Chondrocyte (in vitro differentiated cells): ENCODE data around the gene DMD. TPM values are rescaled to one million over a fixed set of nuclear protein-coding genes. Genes with fewer than 3 reads are reported as not detected.

Experiments
- DNase-seq: peaks from one replicate; pipeline ENCODE4 v3.0.0; 2021; ENCODE audit warnings: mixed read lengths, low spot score
- H3K27ac Mint-ChIP-seq: one replicate; pipeline ENCODE4 v1.8.0; 2021; ENCODE audit warnings: mild to moderate bottlenecking, moderate library complexity, mixed read lengths; ENCODE audit not compliant: unreplicated experiment
- H3K27me3 Mint-ChIP-seq: 2 replicates; pipeline ENCODE4 v1.8.0; 2021; ENCODE audit warnings: low read depth, mixed read lengths
- H3K36me3 Mint-ChIP-seq: 2 replicates; pipeline ENCODE4 v1.8.0; 2021; ENCODE audit warnings: low read depth, mixed read lengths
- H3K4me1 Mint-ChIP-seq: 2 replicates; pipeline ENCODE4 v1.8.0; 2021; ENCODE audit warnings: low read depth, mild to moderate bottlenecking, mixed read lengths
- H3K4me3 Mint-ChIP-seq: one replicate; pipeline ENCODE4 v1.8.0; 2021; ENCODE audit warnings: mild to moderate bottlenecking, moderate library complexity, mixed read lengths; ENCODE audit not compliant: unreplicated experiment
- H3K9me3 Mint-ChIP-seq: 2 replicates; pipeline ENCODE4 v1.8.0; 2021; ENCODE audit warnings: low read depth, mixed read lengths
- total RNA-seq: library from RNA; stranded (reverse); gene quantifications from 3 replicates; pipeline ENCODE4 v1.2.1, GENCODE V29; 2021
- TF ChIP-seq, protein P1 (sequence below): fragments of 200-600 bp; sonication (generic); IDR thresholded peaks from 2 replicates; pipeline ENCODE4 v1.5.0; 2021; ENCODE audit warnings: antibody characterized with exemption, mild to moderate bottlenecking, moderate library complexity

The DMD gene
- total RNA-seq, 1 donor from 2014 or later = 201 TPM

DNA sequence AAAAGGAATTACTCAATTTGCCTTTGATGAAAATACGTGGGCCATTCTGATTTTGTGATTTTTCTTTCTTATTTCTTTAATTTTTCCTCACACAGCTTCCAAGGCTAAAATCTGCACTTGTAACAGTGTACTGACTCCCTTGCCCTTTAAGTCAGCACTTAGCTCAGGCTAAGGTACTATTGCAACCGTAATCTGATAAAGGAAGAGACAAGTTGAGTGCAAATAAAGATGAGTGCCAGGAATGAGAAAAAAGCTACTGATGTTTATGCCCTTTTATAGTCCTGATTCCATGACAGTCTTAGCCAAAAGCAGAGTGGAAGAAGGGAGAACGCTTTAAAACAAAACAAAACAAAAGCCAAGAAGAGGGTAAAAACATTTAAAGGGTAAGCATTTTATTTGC is 6.0 kb downstream of the DMD start:
- DNase-seq = no peak
- Mint-ChIP-seq H3K36me3 (no peaks in the 10 kb centered on the region), H3K27ac (no peak overlapping the region), H3K27me3 (no peaks in the 10 kb centered on the region), H3K9me3 (peaks cover 7% of the 10 kb centered on the region), H3K4me3 (no peak overlapping the region), H3K4me1 (peaks cover 43% of the 10 kb centered on the region)
- TF ChIP-seq, protein P1, sequence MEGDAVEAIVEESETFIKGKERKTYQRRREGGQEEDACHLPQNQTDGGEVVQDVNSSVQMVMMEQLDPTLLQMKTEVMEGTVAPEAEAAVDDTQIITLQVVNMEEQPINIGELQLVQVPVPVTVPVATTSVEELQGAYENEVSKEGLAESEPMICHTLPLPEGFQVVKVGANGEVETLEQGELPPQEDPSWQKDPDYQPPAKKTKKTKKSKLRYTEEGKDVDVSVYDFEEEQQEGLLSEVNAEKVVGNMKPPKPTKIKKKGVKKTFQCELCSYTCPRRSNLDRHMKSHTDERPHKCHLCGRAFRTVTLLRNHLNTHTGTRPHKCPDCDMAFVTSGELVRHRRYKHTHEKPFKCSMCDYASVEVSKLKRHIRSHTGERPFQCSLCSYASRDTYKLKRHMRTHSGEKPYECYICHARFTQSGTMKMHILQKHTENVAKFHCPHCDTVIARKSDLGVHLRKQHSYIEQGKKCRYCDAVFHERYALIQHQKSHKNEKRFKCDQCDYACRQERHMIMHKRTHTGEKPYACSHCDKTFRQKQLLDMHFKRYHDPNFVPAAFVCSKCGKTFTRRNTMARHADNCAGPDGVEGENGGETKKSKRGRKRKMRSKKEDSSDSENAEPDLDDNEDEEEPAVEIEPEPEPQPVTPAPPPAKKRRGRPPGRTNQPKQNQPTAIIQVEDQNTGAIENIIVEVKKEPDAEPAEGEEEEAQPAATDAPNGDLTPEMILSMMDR = no peak

- Mint-ChIP-seq H3K36me3 (no peaks in the 10 kb centered on the region), H3K4me3 (no peak overlapping the region), H3K27ac (peak overlapping the region; percentile 0), H3K27me3 (no peaks in the 10 kb centered on the region), H3K9me3 (peaks cover 7% of the 10 kb centered on the region), H3K4me1 (peaks cover 43% of the 10 kb centered on the region)
- TF ChIP-seq, protein P1 = no peak
- DNase-seq = no peak
These were observed 6.5 kb downstream of the DMD start for GRCh38 chrX:33204889-33205288.

- H3K4me3 Mint-ChIP-seq = no peak overlapping the region
- H3K36me3 Mint-ChIP-seq = peaks cover 3% of the 10 kb centered on the region
- TF ChIP-seq, protein P1 = no peak
- no peaks in the 10 kb centered on the region for H3K27me3 Mint-ChIP-seq
- H3K9me3 Mint-ChIP-seq = peaks cover 24% of the 10 kb centered on the region
- H3K4me1 Mint-ChIP-seq = peaks cover 30% of the 10 kb centered on the region
- no peak for DNase-seq
- peak overlapping the region; percentile 37 for H3K27ac Mint-ChIP-seq
These were observed 12.6 kb downstream of the DMD start for GRCh38 chrX:33198561-33199279.

GRCh38 chrX:33195698-33196097 is 15.7 kb downstream of the DMD start:
- H3K4me3 Mint-ChIP-seq = no peak overlapping the region
- no peaks in the 10 kb centered on the region for H3K27me3 Mint-ChIP-seq
- peak overlapping the region; percentile 77 for H3K27ac Mint-ChIP-seq
- H3K4me1 Mint-ChIP-seq = peaks cover 50% of the 10 kb centered on the region
- DNase-seq = no peak
- peaks cover 19% of the 10 kb centered on the region for H3K9me3 Mint-ChIP-seq
- peaks cover 3% of the 10 kb centered on the region for H3K36me3 Mint-ChIP-seq
- TF ChIP-seq, protein P1 = no peak

- DNase-seq = no peak
- Mint-ChIP-seq H3K9me3 (peaks cover 19% of the 10 kb centered on the region), H3K4me3 (peak overlapping the region; percentile 23), H3K4me1 (peaks cover 53% of the 10 kb centered on the region), H3K36me3 (peaks cover 3% of the 10 kb centered on the region), H3K27me3 (no peaks in the 10 kb centered on the region), H3K27ac (peak overlapping the region; percentile 88)
- TF ChIP-seq, protein P1 = no peak
These were observed 16.4 kb downstream of the DMD start for GRCh38 chrX:33194876-33195433.
